Astrocyte (in vitro differentiated cells and primary cell): Measurements from ENCODE around the gene SMOC1. TPM values are rescaled to one million over a fixed set of nuclear protein-coding genes. Genes with fewer than 3 reads are reported as not detected.

Source experiments
- DNase-seq: peaks from one replicate; pipeline ENCODE4 v3.0.0-alpha.2; 2010; ENCODE audit warnings: low read depth
- FAIRE-seq: peaks from 2 replicates; lab custom pipeline; 2011; peaks lifted over from hg19 to GRCh38; lab: Jason Lieb, UNC
- H2AFZ ChIP-seq: 2 replicates; pipeline ENCODE4 v1.6.0; 2012; ENCODE audit warnings: low read depth, low read length, inconsistent platforms
- H3K27ac ChIP-seq: 2 replicates; pipeline ENCODE4 v1.5.1; 2011; ENCODE audit warnings: low read depth, low read length, inconsistent platforms
- H3K27me3 ChIP-seq: 2 replicates; pipeline ENCODE4 v1.6.0; 2011; ENCODE audit warnings: low read length, inconsistent platforms; ENCODE audit not compliant: insufficient read depth
- H3K36me3 ChIP-seq: 2 replicates; pipeline ENCODE4 v1.5.1; 2011; ENCODE audit warnings: low read length, inconsistent platforms; ENCODE audit not compliant: insufficient read depth
- H3K4me1 ChIP-seq: 2 replicates; pipeline ENCODE4 v1.5.1; 2011; ENCODE audit warnings: low read length, inconsistent platforms; ENCODE audit not compliant: insufficient read depth
- H3K4me2 ChIP-seq: 2 replicates; pipeline ENCODE4 v1.6.0; 2012; ENCODE audit warnings: low read length, inconsistent platforms
- H3K4me3 ChIP-seq: 2 replicates; pipeline ENCODE4 v1.5.1; 2011; ENCODE audit warnings: low read depth, mild to moderate bottlenecking, low read length, inconsistent platforms; ENCODE audit not compliant: insufficient read depth
- H3K79me2 ChIP-seq: 2 replicates; pipeline ENCODE4 v1.6.0; 2012; ENCODE audit warnings: mild to moderate bottlenecking, low read length, inconsistent platforms; ENCODE audit not compliant: insufficient read depth
- H3K9ac ChIP-seq: 2 replicates; pipeline ENCODE4 v1.6.0; 2012; ENCODE audit warnings: mild to moderate bottlenecking, low read length, inconsistent platforms
- H3K9me3 ChIP-seq: 2 replicates; pipeline ENCODE4 v1.5.1; 2012; ENCODE audit warnings: low read depth, mild to moderate bottlenecking, low read length, inconsistent platforms; ENCODE audit not compliant: insufficient read depth
- H4K20me1 ChIP-seq: 2 replicates; pipeline ENCODE4 v1.6.0; 2012; ENCODE audit warnings: low read length, inconsistent platforms; ENCODE audit not compliant: insufficient read depth
- H3K27ac Mint-ChIP-seq: one replicate; pipeline ENCODE4 v1.8.0; 2021; ENCODE audit warnings: mild to moderate bottlenecking, mixed read lengths; ENCODE audit not compliant: unreplicated experiment
- H3K27me3 Mint-ChIP-seq: one replicate; pipeline ENCODE4 v1.8.0; 2021; ENCODE audit warnings: low read depth, mixed read lengths; ENCODE audit not compliant: unreplicated experiment
- H3K36me3 Mint-ChIP-seq: one replicate; pipeline ENCODE4 v1.8.0; 2021; ENCODE audit warnings: low read depth, mixed read lengths; ENCODE audit not compliant: unreplicated experiment
- H3K4me1 Mint-ChIP-seq: one replicate; pipeline ENCODE4 v1.8.0; 2021; ENCODE audit warnings: low read depth, mixed read lengths; ENCODE audit not compliant: unreplicated experiment
- H3K4me3 Mint-ChIP-seq: one replicate; pipeline ENCODE4 v1.8.0; 2021; ENCODE audit warnings: mild to moderate bottlenecking, moderate library complexity, mixed read lengths; ENCODE audit not compliant: unreplicated experiment
- H3K9me3 Mint-ChIP-seq: one replicate; pipeline ENCODE4 v1.8.0; 2021; ENCODE audit warnings: mild to moderate bottlenecking, mixed read lengths; ENCODE audit not compliant: unreplicated experiment
- EZH2 ChIP-seq: IDR thresholded peaks from 2 replicates; pipeline ENCODE4 v1.6.1; 2012; ENCODE audit warnings: mild to moderate bottlenecking, low read length, inconsistent platforms; ENCODE audit not compliant: insufficient read depth
- total RNA-seq: library from RNA; stranded (reverse); gene quantifications from 2 replicates; pipeline ENCODE4 v1.2.1, GENCODE V29; 2021
- TF ChIP-seq, protein P1 (sequence below): IDR thresholded peaks from 2 replicates; pipeline ENCODE4 v1.5.1; 2011; ENCODE audit warnings: low read depth, mild to moderate bottlenecking, inconsistent platforms, low read length, moderate library complexity; ENCODE audit not compliant: insufficient read depth

The SMOC1 gene
- total RNA-seq, 1 donor from 2014 or later: 0.16 TPM

- H3K4me1 Mint-ChIP-seq: no peaks in the 10 kb centered on the region
- H3K4me3 ChIP-seq: no peak overlapping the region
Observed at GRCh38 chr14:69848156-69848555, 31.1 kb upstream of the SMOC1 start.

GRCh38 chr14:69848903-69849391 is 30.3 kb upstream of the SMOC1 start:
- H3K27ac ChIP-seq: no peak overlapping the region
- no peak for FAIRE-seq
- H3K4me3 ChIP-seq: no peak overlapping the region
- H3K9ac ChIP-seq: no peak overlapping the region
- Mint-ChIP-seq H3K27me3 (peaks cover 14% of the 10 kb centered on the region), H3K9me3 (no peaks in the 10 kb centered on the region), H3K27ac (no peak overlapping the region), H3K36me3 (no peaks in the 10 kb centered on the region), H3K4me3 (no peak overlapping the region), H3K4me1 (no peaks in the 10 kb centered on the region)
- peaks cover 5% of the 10 kb centered on the region for H3K27me3 ChIP-seq
- no peaks in the 10 kb centered on the region for H4K20me1 ChIP-seq
- TF ChIP-seq, protein P1, sequence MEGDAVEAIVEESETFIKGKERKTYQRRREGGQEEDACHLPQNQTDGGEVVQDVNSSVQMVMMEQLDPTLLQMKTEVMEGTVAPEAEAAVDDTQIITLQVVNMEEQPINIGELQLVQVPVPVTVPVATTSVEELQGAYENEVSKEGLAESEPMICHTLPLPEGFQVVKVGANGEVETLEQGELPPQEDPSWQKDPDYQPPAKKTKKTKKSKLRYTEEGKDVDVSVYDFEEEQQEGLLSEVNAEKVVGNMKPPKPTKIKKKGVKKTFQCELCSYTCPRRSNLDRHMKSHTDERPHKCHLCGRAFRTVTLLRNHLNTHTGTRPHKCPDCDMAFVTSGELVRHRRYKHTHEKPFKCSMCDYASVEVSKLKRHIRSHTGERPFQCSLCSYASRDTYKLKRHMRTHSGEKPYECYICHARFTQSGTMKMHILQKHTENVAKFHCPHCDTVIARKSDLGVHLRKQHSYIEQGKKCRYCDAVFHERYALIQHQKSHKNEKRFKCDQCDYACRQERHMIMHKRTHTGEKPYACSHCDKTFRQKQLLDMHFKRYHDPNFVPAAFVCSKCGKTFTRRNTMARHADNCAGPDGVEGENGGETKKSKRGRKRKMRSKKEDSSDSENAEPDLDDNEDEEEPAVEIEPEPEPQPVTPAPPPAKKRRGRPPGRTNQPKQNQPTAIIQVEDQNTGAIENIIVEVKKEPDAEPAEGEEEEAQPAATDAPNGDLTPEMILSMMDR: no peak
- TF ChIP-seq EZH2: no peak
- no peaks in the 10 kb centered on the region for H3K79me2 ChIP-seq
- no peaks in the 10 kb centered on the region for H3K36me3 ChIP-seq
- no peak overlapping the region for H2AFZ ChIP-seq
- H3K4me2 ChIP-seq: no peak overlapping the region
- no peak for DNase-seq
- H3K9me3 ChIP-seq: no peaks in the 10 kb centered on the region
- H3K4me1 ChIP-seq: peaks cover 3% of the 10 kb centered on the region

More at GRCh38 chr14:69848156-69848555, 31.1 kb upstream of the SMOC1 start:
- Histone ChIP-seq H3K27me3 (peaks cover 5% of the 10 kb centered on the region), H4K20me1 (no peaks in the 10 kb centered on the region), H3K27ac (no peak overlapping the region), H2AFZ (no peak overlapping the region), H3K4me1 (peaks cover 3% of the 10 kb centered on the region), H3K36me3 (no peaks in the 10 kb centered on the region), H3K9ac (no peak overlapping the region), H3K4me2 (no peak overlapping the region), H3K9me3 (no peaks in the 10 kb centered on the region), H3K79me2 (no peaks in the 10 kb centered on the region)
- Mint-ChIP-seq H3K36me3 (no peaks in the 10 kb centered on the region), H3K27ac (no peak overlapping the region), H3K27me3 (peaks cover 14% of the 10 kb centered on the region), H3K4me3 (no peak overlapping the region), H3K9me3 (no peaks in the 10 kb centered on the region)
- no peak for TF ChIP-seq EZH2
- TF ChIP-seq, protein P1: no peak
- FAIRE-seq (no peak), DNase-seq (no peak)

GRCh38 chr14:69850086-69850735 is 29.0 kb upstream of the SMOC1 start:
- Mint-ChIP-seq H3K9me3 (no peaks in the 10 kb centered on the region), H3K27ac (no peak overlapping the region), H3K4me1 (peaks cover 4% of the 10 kb centered on the region), H3K36me3 (no peaks in the 10 kb centered on the region), H3K27me3 (peaks cover 10% of the 10 kb centered on the region), H3K4me3 (no peak overlapping the region)
- Histone ChIP-seq H4K20me1 (no peaks in the 10 kb centered on the region), H3K36me3 (no peaks in the 10 kb centered on the region), H3K9me3 (no peaks in the 10 kb centered on the region), H3K4me1 (peaks cover 3% of the 10 kb centered on the region), H3K27ac (no peak overlapping the region), H2AFZ (peak overlapping the region; percentile 34), H3K9ac (no peak overlapping the region), H3K4me3 (peak overlapping the region; percentile 17), H3K27me3 (peaks cover 5% of the 10 kb centered on the region), H3K79me2 (no peaks in the 10 kb centered on the region), H3K4me2 (peak overlapping the region; percentile 73)
- TF ChIP-seq, protein P1: no peak
- no peak for TF ChIP-seq EZH2
- FAIRE-seq: no peak
- DNase-seq: no peak
